CD14-positive monocyte (primary cell): ENCODE results near the gene ARSI. TPM values are rescaled to one million over a fixed set of nuclear protein-coding genes. Genes with fewer than 3 reads are reported as not detected.

Experiments used
- DNase-seq, 3 donors: peaks; one replicate each; pipeline ENCODE4 v3.0.0-alpha.2; 2011 to 2022
- H2AFZ ChIP-seq: 2 replicates; pipeline ENCODE4 v1.6.0; 2012; ENCODE audit warnings: mild to moderate bottlenecking, low read depth, low read length, inconsistent platforms; ENCODE audit not compliant: insufficient read depth, poor library complexity, severe bottlenecking
- H3K27ac ChIP-seq, 2 donors: 1 replicate in 1 of 2; 2 replicates in 1 of 2; pipeline ENCODE4 v1.5.1; 2012 to 2013; ENCODE audit warnings: low read length in 2 of 2, control low read depth in 1 of 2, inconsistent platforms in 1 of 2, low read depth in 1 of 2, mild to moderate bottlenecking in 1 of 2
- H3K27me3 ChIP-seq, 2 donors: one replicate each; pipeline versions ENCODE4 v1.6.0 to v1.6.1; 2011 to 2013; ENCODE audit warnings: low read length in 2 of 2; ENCODE audit not compliant: control insufficient read depth in 2 of 2, insufficient read depth in 2 of 2
- H3K36me3 ChIP-seq, 2 donors: replicated peaks in 1 of 2; 1 replicate in 1 of 2; 2 replicates in 1 of 2; pipeline versions ENCODE4 v1.5.1 to v1.6.1; 2012 to 2013; ENCODE audit warnings: low read length in 2 of 2, control low read depth in 1 of 2, inconsistent platforms in 1 of 2, mild to moderate bottlenecking in 1 of 2; ENCODE audit not compliant: insufficient read depth in 2 of 2, control insufficient read depth in 1 of 2
- H3K4me1 ChIP-seq, 2 donors: 1 replicate in 1 of 2; 2 replicates in 1 of 2; pipeline versions ENCODE4 v1.5.1 to v1.6.1; 2012 to 2013; ENCODE audit warnings: low read length in 2 of 2, control low read depth in 1 of 2, inconsistent platforms in 1 of 2, mild to moderate bottlenecking in 1 of 2, moderate library complexity in 1 of 2; ENCODE audit not compliant: insufficient read depth in 2 of 2, control insufficient read depth in 1 of 2
- H3K4me2 ChIP-seq: replicated peaks from 2 replicates; pipeline ENCODE3; 2012; ENCODE audit warnings: low read length, moderate library complexity, mild to moderate bottlenecking; ENCODE audit not compliant: poor library complexity, severe bottlenecking; ENCODE audit errors: extremely low read depth
- H3K4me3 ChIP-seq, 3 experiments: fragments of 200-600 bp in 1 of 3; sonication (generic) in 1 of 3; replicated peaks in 1 of 3; 1 replicate in 2 of 3; 2 replicates in 1 of 3; pipeline ENCODE4 v1.5.1; 2011 to 2013; ENCODE audit warnings: low read length in 3 of 3, mild to moderate bottlenecking in 3 of 3, control low read depth in 2 of 3, low read depth in 2 of 3, inconsistent platforms in 1 of 3, moderate library complexity in 1 of 3
- H3K79me2 ChIP-seq: 2 replicates; pipeline ENCODE4 v1.6.0; 2012; ENCODE audit warnings: mild to moderate bottlenecking, control low read depth, inconsistent platforms, low read length, moderate library complexity; ENCODE audit not compliant: insufficient read depth
- H3K9ac ChIP-seq: 2 replicates; pipeline ENCODE4 v1.6.0; 2017; ENCODE audit warnings: low read length, mild to moderate bottlenecking; ENCODE audit not compliant: insufficient read depth, poor library complexity, severe bottlenecking
- H3K9me3 ChIP-seq, 2 donors: replicated peaks in 1 of 2; 1 replicate in 1 of 2; 2 replicates in 1 of 2; pipeline versions ENCODE4 v1.5.1 to v1.6.1; 2012 to 2013; ENCODE audit warnings: low read length in 2 of 2, control low read depth in 1 of 2; ENCODE audit not compliant: control insufficient read depth in 1 of 2, insufficient read depth in 1 of 2
- H4K20me1 ChIP-seq: 2 replicates; pipeline ENCODE4 v1.6.0; 2012; ENCODE audit warnings: mild to moderate bottlenecking, low read length, control low read depth, moderate library complexity; ENCODE audit not compliant: insufficient read depth
- H3K27ac Mint-ChIP-seq, 7 donors: one replicate each; pipeline ENCODE4 v1.8.0; 2020; ENCODE audit warnings: mild to moderate bottlenecking in 7 of 7, mixed read lengths in 7 of 7, moderate library complexity in 6 of 7, inconsistent platforms in 2 of 7
- H3K27me3 Mint-ChIP-seq, 3 donors: one replicate each; pipeline ENCODE4 v1.8.0; 2021 to 2022; ENCODE audit warnings: low read depth in 3 of 3, mild to moderate bottlenecking in 3 of 3, mixed read lengths in 3 of 3, moderate library complexity in 3 of 3, inconsistent platforms in 1 of 3
- H3K36me3 Mint-ChIP-seq, 2 donors: one replicate each; pipeline ENCODE4 v1.8.0; 2020; ENCODE audit warnings: mixed read lengths in 2 of 2, inconsistent platforms in 1 of 2, mild to moderate bottlenecking in 1 of 2
- H3K4me1 Mint-ChIP-seq: one replicate; pipeline ENCODE4 v1.8.0; 2020; ENCODE audit warnings: mild to moderate bottlenecking, mixed read lengths
- H3K4me3 Mint-ChIP-seq, 2 donors: one replicate each; pipeline ENCODE4 v1.8.0; 2020; ENCODE audit warnings: mild to moderate bottlenecking in 2 of 2, mixed read lengths in 2 of 2, moderate library complexity in 1 of 2
- H3K9me3 Mint-ChIP-seq, 7 donors: one replicate each; pipeline ENCODE4 v1.8.0; 2020 to 2022; ENCODE audit warnings: mixed read lengths in 7 of 7, mild to moderate bottlenecking in 6 of 7, moderate library complexity in 6 of 7, inconsistent platforms in 2 of 7
- WGBS: methylation state at CpG from one replicate; pipeline ENCODE4 v1.1.5; 2013; ENCODE audit warnings: missing lambda C conversion rate; ENCODE audit not compliant: insufficient coverage; 5-methylcytosine and 5-hydroxymethylcytosine counted together
- intact Hi-C, 2 donors: fragments of 100-400 bp; cut with micrococcal nuclease; formaldehyde crosslinking; loops; one replicate each; pipeline versions ENCODE4 v1.15.0 to v1.15.1; 2023
- polyA plus RNA-seq, 3 donors: library from polyadenylated mRNA; depleted of rRNA in 1 of 3; unstranded in 2 of 3; stranded (reverse) in 1 of 3; fragments of 300-500 nt in 2 of 3; fragments of >200 nt in 1 of 3; fragmentation: Illumina TruSeq in 2 of 3; gene quantifications; 1 replicate in 2 of 3; 2 replicates in 1 of 3; pipeline ENCODE4 v1.2.3, GENCODE V29; 2012 to 2021
- TF ChIP-seq, protein P1 (sequence below): fragments of 200-600 bp; IDR thresholded peaks from one replicate; pipeline ENCODE4 v1.8.0; 2022; ENCODE audit warnings: antibody characterized with exemption, mild to moderate bottlenecking

The ARSI gene
- polyA plus RNA-seq, 3 donors, result not detected

DNA sequence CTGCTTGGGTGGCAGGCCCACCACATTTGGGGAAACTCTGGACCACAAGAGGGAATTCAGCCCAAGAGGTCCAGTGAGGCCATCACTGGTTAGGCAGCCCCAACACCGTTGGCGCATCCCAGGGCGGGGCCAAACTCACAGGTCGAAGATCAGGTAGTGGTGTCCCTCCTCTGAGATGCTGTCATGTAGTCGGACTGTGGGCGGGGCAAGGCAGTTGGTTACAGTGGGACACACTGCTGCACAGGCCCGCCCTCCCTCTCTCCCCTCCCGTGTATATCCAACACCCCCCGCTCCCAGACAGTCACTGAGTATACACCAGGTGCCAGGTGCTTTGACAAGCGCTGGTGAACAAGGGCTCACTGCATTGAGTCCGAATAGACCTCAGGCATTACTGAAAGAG is 45.3 kb downstream of the ARSI start:
- Histone ChIP-seq H2AFZ (no peak overlapping the region), H3K9me3 (no peaks in the 10 kb centered on the region), H3K4me2 (no peak overlapping the region), H3K4me1 (no peaks in the 10 kb centered on the region), H3K27me3 (no peaks in the 10 kb centered on the region), H3K79me2 (no peaks in the 10 kb centered on the region), H3K27ac (no peak overlapping the region), H4K20me1 (no peaks in the 10 kb centered on the region), H3K4me3 (no peak overlapping the region), H3K9ac (no peak overlapping the region), H3K36me3 (no peaks in the 10 kb centered on the region)
- Mint-ChIP-seq H3K9me3 (peaks cover 0 to 2% (median 0%) of the 10 kb centered on the region in 7 donors), H3K36me3 (no peaks in the 10 kb centered on the region), H3K27ac (peak overlapping the region in 1 of 7 donors; percentile 23), H3K27me3 (peaks cover 0 to 7% (median 6%) of the 10 kb centered on the region in 3 donors), H3K4me3 (no peak overlapping the region), H3K4me1 (no peaks in the 10 kb centered on the region)
- TF ChIP-seq, protein P1, sequence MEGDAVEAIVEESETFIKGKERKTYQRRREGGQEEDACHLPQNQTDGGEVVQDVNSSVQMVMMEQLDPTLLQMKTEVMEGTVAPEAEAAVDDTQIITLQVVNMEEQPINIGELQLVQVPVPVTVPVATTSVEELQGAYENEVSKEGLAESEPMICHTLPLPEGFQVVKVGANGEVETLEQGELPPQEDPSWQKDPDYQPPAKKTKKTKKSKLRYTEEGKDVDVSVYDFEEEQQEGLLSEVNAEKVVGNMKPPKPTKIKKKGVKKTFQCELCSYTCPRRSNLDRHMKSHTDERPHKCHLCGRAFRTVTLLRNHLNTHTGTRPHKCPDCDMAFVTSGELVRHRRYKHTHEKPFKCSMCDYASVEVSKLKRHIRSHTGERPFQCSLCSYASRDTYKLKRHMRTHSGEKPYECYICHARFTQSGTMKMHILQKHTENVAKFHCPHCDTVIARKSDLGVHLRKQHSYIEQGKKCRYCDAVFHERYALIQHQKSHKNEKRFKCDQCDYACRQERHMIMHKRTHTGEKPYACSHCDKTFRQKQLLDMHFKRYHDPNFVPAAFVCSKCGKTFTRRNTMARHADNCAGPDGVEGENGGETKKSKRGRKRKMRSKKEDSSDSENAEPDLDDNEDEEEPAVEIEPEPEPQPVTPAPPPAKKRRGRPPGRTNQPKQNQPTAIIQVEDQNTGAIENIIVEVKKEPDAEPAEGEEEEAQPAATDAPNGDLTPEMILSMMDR, result no peak
- intact Hi-C loops, result no loop called here
- DNase-seq, result no peak
- WGBS, result 97% methylated on average over 9 of the region's 11 CpGs

DNA sequence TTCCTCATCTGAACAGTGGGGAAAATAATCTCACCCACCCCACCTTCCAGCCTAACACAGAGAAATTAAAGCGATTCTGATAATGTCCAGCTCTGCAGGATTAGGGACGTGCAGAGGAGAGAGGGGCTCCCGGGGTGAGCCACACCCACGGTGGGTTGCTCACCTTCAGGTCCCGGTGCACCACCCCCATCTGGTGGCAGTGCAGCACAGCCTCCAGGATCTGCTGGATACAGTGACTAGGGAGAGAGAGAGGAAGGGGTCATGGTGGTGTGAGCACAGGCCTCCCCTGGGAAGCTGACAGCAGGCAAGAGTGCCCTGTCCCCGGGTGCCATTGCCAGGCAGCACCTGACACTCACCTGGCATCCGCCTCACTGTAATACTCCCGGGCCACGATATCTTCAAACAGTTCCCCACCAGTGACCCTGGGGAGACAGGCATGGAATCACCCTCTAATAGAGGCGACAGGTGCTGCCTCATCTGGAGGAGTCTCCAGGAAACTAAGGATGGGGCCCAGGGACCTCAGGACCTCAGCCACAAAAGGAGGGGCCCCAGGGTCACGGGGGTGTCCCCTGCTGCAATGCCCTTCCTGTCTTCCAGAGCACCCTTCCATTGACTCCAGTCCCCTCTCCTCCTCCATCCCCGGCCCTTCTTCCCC is 46.2 kb downstream of the ARSI start:
- H4K20me1 ChIP-seq, result no peaks in the 10 kb centered on the region
- no peak overlapping the region for H3K4me3 ChIP-seq
- 85% methylated on average over 11 of the region's 12 CpGs for WGBS
- no peak overlapping the region for H3K4me2 ChIP-seq
- peaks cover 2 to 7% (median 2%) of the 10 kb centered on the region in 3 donors for H3K27me3 Mint-ChIP-seq
- no peaks in the 10 kb centered on the region for H3K36me3 ChIP-seq
- H3K27ac Mint-ChIP-seq, result no peak overlapping the region
- no peak overlapping the region for H2AFZ ChIP-seq
- H3K9me3 ChIP-seq, result no peaks in the 10 kb centered on the region
- no peak overlapping the region for H3K27ac ChIP-seq
- no peaks in the 10 kb centered on the region for H3K36me3 Mint-ChIP-seq
- no peaks in the 10 kb centered on the region for H3K27me3 ChIP-seq
- H3K9ac ChIP-seq, result no peak overlapping the region
- peaks cover 0 to 2% (median 0%) of the 10 kb centered on the region in 7 donors for H3K9me3 Mint-ChIP-seq
- intact Hi-C loops, result no loop called here
- DNase-seq, result no peak
- no peaks in the 10 kb centered on the region for H3K79me2 ChIP-seq
- H3K4me1 ChIP-seq, result no peaks in the 10 kb centered on the region
- TF ChIP-seq, protein P1, result no peak
- H3K4me1 Mint-ChIP-seq, result no peaks in the 10 kb centered on the region
- no peak overlapping the region for H3K4me3 Mint-ChIP-seq
